WTC11 (cell line): ENCODE results near the gene NEK2. TPM values are rescaled to one million over a fixed set of nuclear protein-coding genes. Genes with fewer than 3 reads are reported as not detected.

Experiments
- ATAC-seq: fragments of 200-7000 bp; cut with Tn5 transposase; 2 replicates; pipeline ENCODE4 v1.10.0; 2021; ENCODE audit warnings: mild to moderate bottlenecking, moderate library complexity
- CTCF ChIA-PET: fragments of 300-600 bp; sonication (Branson Sonifier 250); formaldehyde crosslinking; loops from one replicate; lab custom pipeline; 2021; ENCODE audit warnings: antibody characterized with exemption; lab: Charles Lee
- POLR2A ChIA-PET: fragments of 350-600 bp; sonication (Branson Sonifier 250); formaldehyde crosslinking; loops from one replicate; lab custom pipeline; 2021; ENCODE audit warnings: antibody characterized with exemption; lab: Charles Lee
- DNase-seq: peaks from one replicate; pipeline ENCODE4 v3.0.0; 2021; ENCODE audit warnings: low spot score
- H3K27ac Mint-ChIP-seq: 2 replicates; pipeline ENCODE4 v1.8.0; 2021; ENCODE audit warnings: mixed read lengths
- H3K27me3 Mint-ChIP-seq: 2 replicates; pipeline ENCODE4 v1.8.0; 2021; ENCODE audit warnings: low read depth, mild to moderate bottlenecking, moderate library complexity, mixed read lengths
- H3K36me3 Mint-ChIP-seq: 2 replicates; pipeline ENCODE4 v1.8.0; 2021; ENCODE audit warnings: mixed read lengths
- H3K4me1 Mint-ChIP-seq: 2 replicates; pipeline ENCODE4 v1.8.0; 2022; ENCODE audit warnings: mixed read lengths
- H3K4me3 Mint-ChIP-seq: 2 replicates; pipeline ENCODE4 v1.8.0; 2021; ENCODE audit warnings: mild to moderate bottlenecking, moderate library complexity, mixed read lengths
- H3K9me3 Mint-ChIP-seq: 2 replicates; pipeline ENCODE4 v1.8.0; 2021; ENCODE audit warnings: mixed read lengths
- ATF1 ChIP-seq: sonication (generic); formaldehyde crosslinking; IDR thresholded peaks from 2 replicates; pipeline ENCODE4 v1.8.1; 2023; ENCODE audit warnings: mild to moderate bottlenecking, moderate library complexity, missing genetic modification reagents
- CREM ChIP-seq: sonication (generic); formaldehyde crosslinking; IDR thresholded peaks from 2 replicates; pipeline ENCODE4 v1.8.1; 2022; ENCODE audit warnings: mild to moderate bottlenecking, missing genetic modification reagents, moderate library complexity
- CTCF ChIP-seq: fragments of 200-600 bp; IDR thresholded peaks from 2 replicates; pipeline ENCODE4 v1.8.0; 2022; ENCODE audit warnings: antibody characterized with exemption
- E2F1 ChIP-seq: sonication (generic); formaldehyde crosslinking; IDR thresholded peaks from 2 replicates; pipeline ENCODE4 v1.8.0; 2022; ENCODE audit warnings: mild to moderate bottlenecking, missing genetic modification reagents
- E2F4 ChIP-seq: sonication (generic); formaldehyde crosslinking; IDR thresholded peaks from 2 replicates; pipeline ENCODE4 v1.8.1; 2022; ENCODE audit warnings: low read depth, mild to moderate bottlenecking, moderate library complexity, missing genetic modification reagents, borderline replicate concordance
- FOXP1 ChIP-seq: sonication (generic); formaldehyde crosslinking; IDR thresholded peaks from 2 replicates; pipeline ENCODE4 v1.8.0; 2022; ENCODE audit warnings: missing genetic modification reagents, mild to moderate bottlenecking, moderate library complexity, borderline replicate concordance
- GABPB1 ChIP-seq: sonication (generic); formaldehyde crosslinking; IDR thresholded peaks from 2 replicates; pipeline ENCODE4 v1.8.1; 2023; ENCODE audit warnings: mild to moderate bottlenecking, missing genetic modification reagents
- KAT7 ChIP-seq: sonication (generic); formaldehyde crosslinking; IDR thresholded peaks from 2 replicates; pipeline ENCODE4 v1.8.1; 2023; ENCODE audit warnings: missing genetic modification reagents, mild to moderate bottlenecking, borderline replicate concordance
- NFE2L1 ChIP-seq: sonication (generic); formaldehyde crosslinking; IDR thresholded peaks from 2 replicates; pipeline ENCODE4 v1.8.1; 2023; ENCODE audit warnings: missing genetic modification reagents
- NR1H2 ChIP-seq: sonication (generic); formaldehyde crosslinking; IDR thresholded peaks from 2 replicates; pipeline ENCODE4 v1.9.0; 2021; ENCODE audit warnings: mild to moderate bottlenecking, moderate library complexity, missing genetic modification reagents
- PRDM15 ChIP-seq: sonication (generic); formaldehyde crosslinking; IDR thresholded peaks from 2 replicates; pipeline ENCODE4 v1.8.0; 2022; ENCODE audit warnings: missing genetic modification reagents
- STAT6 ChIP-seq: sonication (generic); formaldehyde crosslinking; conservative IDR thresholded peaks from 2 replicates; pipeline ENCODE4 v1.8.1; 2023; ENCODE audit warnings: mild to moderate bottlenecking, low read depth, missing genetic modification reagents, moderate library complexity
- TEAD1 ChIP-seq: sonication (generic); formaldehyde crosslinking; IDR thresholded peaks from 2 replicates; pipeline ENCODE4 v1.8.0; 2022; ENCODE audit warnings: mild to moderate bottlenecking, missing genetic modification reagents
- ZNF121 ChIP-seq: sonication (generic); formaldehyde crosslinking; IDR thresholded peaks from 2 replicates; pipeline ENCODE4 v1.8.0; 2023; ENCODE audit warnings: missing genetic modification reagents
- ZNF423 ChIP-seq: fragments of 250-450 bp; sonication (Bioruptor Pico); IDR thresholded peaks from 2 replicates; pipeline ENCODE4 v2.1.2; 2022; ENCODE audit warnings: mild to moderate bottlenecking, moderate library complexity
- total RNA-seq: library from RNA; stranded (reverse); gene quantifications from 3 replicates; pipeline ENCODE4 v1.2.3, GENCODE V29; 2021

NEK2 gene
- total RNA-seq, 1 experiment from 2014 or later, result 23.5 TPM

GRCh38 chr1:211654838-211655787 lies 20.3 kb downstream of the NEK2 start:
- ChIA-PET POLR2A (interaction anchor here (1.2 kb wide), 1 partner anchor 96 kb away, joined by 3 read pairs; no protein-coding TSS in a partner anchor), CTCF (interaction anchor here (0.6 to 2.8 kb wide), 26 partner anchors 12 to 520 kb away, joined by 3 to 11 read pairs (median 4); partner anchors contain the start of genes DTL, INTS7 and SLC30A1)
- Mint-ChIP-seq H3K27me3 (no peaks in the 10 kb centered on the region), H3K9me3 (no peaks in the 10 kb centered on the region), H3K36me3 (no peaks in the 10 kb centered on the region), H3K27ac (no peak overlapping the region), H3K4me3 (no peak overlapping the region), H3K4me1 (peaks cover 17% of the 10 kb centered on the region)
- peak; percentile 93 for DNase-seq
- ATAC-seq, result peak; percentile 96
- TF ChIP-seq CTCF (peak; percentile 92), NR1H2 (no peak), PRDM15 (CRISPR knock-in tag) (no peak)

- no peaks in the 10 kb centered on the region for H3K36me3 Mint-ChIP-seq
- ATAC-seq, result no peak
- TF ChIP-seq E2F1, result no peak
- 0 out of 2 replicates have a peak, but pooled peaks have one; percentile 24 for TF ChIP-seq GABPB1 (CRISPR knock-in tag)
- TF ChIP-seq, all 79 proteins: peak for 1
- Mint-ChIP-seq H3K4me1 (peaks cover 17% of the 10 kb centered on the region), H3K9me3 (no peaks in the 10 kb centered on the region), H3K27me3 (no peaks in the 10 kb centered on the region), H3K4me3 (no peak overlapping the region), H3K27ac (no peak overlapping the region)
- no peak for DNase-seq
- ChIA-PET CTCF (interaction anchor here (0.7 to 2.8 kb wide), 9 partner anchors 10 to 519 kb away, joined by 3 to 11 read pairs (median 8); partner anchors contain the start of gene SLC30A1), POLR2A (no interaction called here)
Measured at GRCh38 chr1:211653959-211654496, 21.4 kb downstream of the NEK2 start.

- ChIA-PET CTCF (interaction anchor here (0.5 to 2.8 kb wide), 6 partner anchors 10 to 518 kb away, joined by 3 to 11 read pairs (median 6); partner anchors contain the start of gene SLC30A1), POLR2A (no interaction called here)
- TF ChIP-seq NR1H2 (no peak), CREM (no peak)
- H3K27me3 Mint-ChIP-seq, result no peaks in the 10 kb centered on the region
- no peak overlapping the region for H3K27ac Mint-ChIP-seq
- H3K4me1 Mint-ChIP-seq, result peaks cover 17% of the 10 kb centered on the region
- H3K36me3 Mint-ChIP-seq, result no peaks in the 10 kb centered on the region
- H3K9me3 Mint-ChIP-seq, result no peaks in the 10 kb centered on the region
- ATAC-seq (no peak), DNase-seq (no peak)
- no peak overlapping the region for H3K4me3 Mint-ChIP-seq
Measured at GRCh38 chr1:211653293-211653692, 22.1 kb downstream of the NEK2 start.

GRCh38 chr1:211652371-211652770 lies 23.1 kb downstream of the NEK2 start:
- Mint-ChIP-seq H3K9me3 (no peaks in the 10 kb centered on the region), H3K4me3 (no peak overlapping the region), H3K4me1 (peaks cover 17% of the 10 kb centered on the region), H3K27me3 (no peaks in the 10 kb centered on the region), H3K36me3 (no peaks in the 10 kb centered on the region), H3K27ac (no peak overlapping the region)
- ChIA-PET CTCF (interaction anchor here (1.1 to 2.8 kb wide), 3 partner anchors 9 to 382 kb away, joined by 3 to 11 read pairs (median 4); no protein-coding TSS in a partner anchor), POLR2A (no interaction called here)
- DNase-seq, result no peak
- no peak for ATAC-seq
- TF ChIP-seq TEAD1 (CRISPR knock-in tag), result no peak
- no peak for TF ChIP-seq STAT6 (CRISPR knock-in tag)
- TF ChIP-seq E2F4, result no peak
- TF ChIP-seq NFE2L1 (CRISPR knock-in tag), result no peak
- TF ChIP-seq ATF1 (CRISPR knock-in tag), result no peak
- no peak for TF ChIP-seq FOXP1 (CRISPR knock-in tag)
- TF ChIP-seq CREM, result no peak
- no peak for TF ChIP-seq ZNF423 (CRISPR knock-in tag)
- no peak for TF ChIP-seq KAT7 (CRISPR knock-in tag)
- no peak for TF ChIP-seq NR1H2
- no peak for TF ChIP-seq ZNF121
